Panc1 (cell line): ENCODE measurements around the gene NDUFAF8.

Experiments
- CTCF ChIP-seq: fragments of 450-650 bp; IDR thresholded peaks from 2 replicates; pipeline ENCODE4 v1.5.1; 2017; ENCODE audit warnings: mild to moderate bottlenecking
- POLR2AphosphoS5 ChIP-seq: IDR thresholded peaks from 2 replicates; pipeline ENCODE4 v1.6.1; 2012; ENCODE audit warnings: mild to moderate bottlenecking, low read depth, low read length, moderate library complexity

DNA sequence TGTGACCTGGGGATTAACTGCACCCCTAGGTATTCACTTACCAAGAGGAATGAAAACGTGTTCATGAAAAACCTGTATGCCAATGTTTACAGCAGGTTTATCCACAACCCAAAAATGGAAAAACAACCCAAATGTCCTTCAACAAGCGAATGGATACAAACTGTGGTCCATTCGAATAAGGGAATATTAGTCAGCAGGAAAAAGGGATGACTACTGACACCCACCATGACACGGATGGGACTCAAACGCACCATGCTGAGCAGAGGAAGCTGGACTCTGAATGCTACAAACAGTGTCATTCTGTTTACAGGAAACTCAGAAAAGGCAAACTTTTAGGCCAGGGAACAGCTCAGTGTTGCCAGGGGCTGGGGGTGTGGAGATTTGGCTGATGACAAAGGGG is 51.1 kb downstream of the NDUFAF8 start:
- TF ChIP-seq CTCF (no peak), POLR2AphosphoS5 (no peak)
